ENCODE measurements around the gene ELL. TPM values are rescaled to one million over a fixed set of nuclear protein-coding genes. Genes with fewer than 3 reads are reported as not detected.

Gene ELL
- polyA plus RNA-seq, 1 donor from 2014 or later = 7.2 TPM

- Histone ChIP-seq H3F3A (ENCODE audit: insufficient read depth, low read length, poor library complexity, severe bottlenecking) (no peaks in the 10 kb centered on the region), H3K9me2 (ENCODE audit: insufficient read depth, low read length) (no peaks in the 10 kb centered on the region), H3K36me3 (ENCODE audit: insufficient read depth, low read length) (no peaks in the 10 kb centered on the region), H3K27ac (ENCODE audit: low read length) (no peak overlapping the region), H3K4me2 (ENCODE audit: low read length) (no peak overlapping the region), H3K79me2 (replicated peaks; ENCODE audit: insufficient read depth, low read length) (no peaks in the 10 kb centered on the region), H2AFZ (ENCODE audit: low read depth, low read length) (no peak overlapping the region), H3K4me3 (ENCODE audit: low read length) (no peak overlapping the region), H3K9ac (ENCODE audit: low read length) (no peak overlapping the region), H3K9me3 (ENCODE audit: low read length) (no peaks in the 10 kb centered on the region), H4K20me1 (ENCODE audit: insufficient read depth) (no peaks in the 10 kb centered on the region), H3K27me3 (ENCODE audit: insufficient read depth, low read depth, low read length) (no peaks in the 10 kb centered on the region)
- TF ChIP-seq CTCF (IDR thresholded peaks at IDR 0.05; ENCODE audit: poor library complexity, severe bottlenecking) = no peak
- no peak for TF ChIP-seq POLR2AphosphoS5 (IDR thresholded peaks at IDR 0.05)
- no peak for TF ChIP-seq SMC3 (conservative IDR thresholded peaks at IDR 0.05; ENCODE audit: poor library complexity)
- no peak for TF ChIP-seq RAD21 (conservative IDR thresholded peaks at IDR 0.05)
These were observed 78.0 kb downstream of the ELL start for GRCh38 chr19:18443831-18444230.

- no peak overlapping the region for H3K4me3 ChIP-seq (ENCODE audit: low read length)
- no peaks in the 10 kb centered on the region for H3F3A ChIP-seq (ENCODE audit: insufficient read depth, low read length, poor library complexity, severe bottlenecking)
- TF ChIP-seq EZH2 (IDR thresholded peaks at IDR 0.05; ENCODE audit: borderline replicate concordance, insufficient read depth, low read length, poor library complexity, severe bottlenecking) = no peak
- TF ChIP-seq REST (IDR thresholded peaks at IDR 0.05; ENCODE audit: borderline replicate concordance) = no peak
- TF ChIP-seq TAF1 (IDR thresholded peaks at IDR 0.05; ENCODE audit: low read depth) = no peak
- no peak for TF ChIP-seq CTCF (IDR thresholded peaks at IDR 0.05; ENCODE audit: poor library complexity, severe bottlenecking)
- no peak for TF ChIP-seq MXI1 (conservative IDR thresholded peaks at IDR 0.05; ENCODE audit: poor library complexity, severe bottlenecking)
- TF ChIP-seq RAD21 (conservative IDR thresholded peaks at IDR 0.05) = no peak
- no peak for TF ChIP-seq POLR2AphosphoS5 (IDR thresholded peaks at IDR 0.05)
- no peaks in the 10 kb centered on the region for H4K20me1 ChIP-seq (ENCODE audit: insufficient read depth)
- no peak overlapping the region for H3K4me2 ChIP-seq (ENCODE audit: low read length)
- H3K9me2 ChIP-seq (ENCODE audit: insufficient read depth, low read length) = no peaks in the 10 kb centered on the region
- H3K9me3 ChIP-seq (ENCODE audit: low read length) = no peaks in the 10 kb centered on the region
- no peaks in the 10 kb centered on the region for H3K36me3 ChIP-seq (ENCODE audit: insufficient read depth, low read length)
- no peak overlapping the region for H3K27ac ChIP-seq (ENCODE audit: low read length)
- no peak overlapping the region for H2AFZ ChIP-seq (ENCODE audit: low read depth, low read length)
- H3K79me2 ChIP-seq (replicated peaks; ENCODE audit: insufficient read depth, low read length) = no peaks in the 10 kb centered on the region
- no peak overlapping the region for H3K9ac ChIP-seq (ENCODE audit: low read length)
- H3K27me3 ChIP-seq (ENCODE audit: insufficient read depth, low read depth, low read length) = no peaks in the 10 kb centered on the region
These were observed 78.5 kb downstream of the ELL start for GRCh38 chr19:18443406-18443805.
